Neuronal stem cell (in vitro differentiated cells): ENCODE measurements around the gene ZNF99. TPM values are rescaled to one million over a fixed set of nuclear protein-coding genes. Genes with fewer than 3 reads are reported as not detected.

Source experiments
- DNase-seq: peaks from one replicate; pipeline ENCODE4 v3.0.0-alpha.2; 2013; ENCODE audit warnings: low spot score
- H2AFZ ChIP-seq: one replicate; pipeline ENCODE4 v1.6.1; 2013; ENCODE audit warnings: mild to moderate bottlenecking, low read length, inconsistent platforms
- H2AK5ac ChIP-seq: 2 replicates; pipeline ENCODE4 v1.6.1; 2013; ENCODE audit warnings: low read depth, mild to moderate bottlenecking, inconsistent platforms, low read length, moderate library complexity, mixed read lengths
- H2BK120ac ChIP-seq: 2 replicates; pipeline ENCODE4 v1.6.1; 2013; ENCODE audit warnings: low read depth, mild to moderate bottlenecking, inconsistent platforms, low read length, moderate library complexity, mixed read lengths
- H2BK12ac ChIP-seq: one replicate; pipeline ENCODE4 v1.6.1; 2013; ENCODE audit warnings: low read length, inconsistent platforms
- H2BK15ac ChIP-seq: 2 replicates; pipeline ENCODE4 v1.6.1; 2013; ENCODE audit warnings: mild to moderate bottlenecking, low read length, inconsistent platforms, mixed read lengths
- H2BK5ac ChIP-seq: one replicate; pipeline ENCODE4 v1.6.1; 2013; ENCODE audit warnings: inconsistent platforms, mild to moderate bottlenecking, low read length, moderate library complexity
- H3K14ac ChIP-seq: one replicate; pipeline ENCODE4 v1.6.1; 2013; ENCODE audit warnings: low read length, inconsistent platforms
- H3K18ac ChIP-seq: 2 replicates; pipeline ENCODE4 v1.6.1; 2013; ENCODE audit warnings: low read length, inconsistent platforms
- H3K23ac ChIP-seq: 2 replicates; pipeline ENCODE4 v1.6.1; 2013; ENCODE audit warnings: low read depth, mild to moderate bottlenecking, mixed read lengths, low read length, inconsistent platforms; ENCODE audit not compliant: poor library complexity
- H3K27ac ChIP-seq: replicated peaks from 3 replicates; pipeline ENCODE4 v1.5.1; 2013; ENCODE audit warnings: low read length, inconsistent platforms
- H3K27me3 ChIP-seq, 3 experiments: 2 replicates each; pipeline ENCODE4 v1.6.1; 2013; ENCODE audit warnings: low read length in 3 of 3, mild to moderate bottlenecking in 2 of 3, inconsistent platforms in 1 of 3, low read depth in 1 of 3, mixed read lengths in 1 of 3, moderate library complexity in 1 of 3; ENCODE audit not compliant: control insufficient read depth in 3 of 3, insufficient read depth in 3 of 3
- H3K36me3 ChIP-seq, 2 donors: replicated peaks in 1 of 2; 2 replicates each; pipeline ENCODE4 v1.6.1; 2013; ENCODE audit warnings: low read length in 2 of 2; ENCODE audit not compliant: control insufficient read depth in 2 of 2, insufficient read depth in 2 of 2
- H3K4ac ChIP-seq: 2 replicates; pipeline ENCODE4 v1.6.1; 2013; ENCODE audit warnings: inconsistent platforms, mild to moderate bottlenecking, low read length, moderate library complexity
- H3K4me1 ChIP-seq, 2 donors: 1 replicate in 1 of 2; 2 replicates in 1 of 2; pipeline ENCODE4 v1.6.1; 2013; ENCODE audit warnings: low read length in 2 of 2, low read depth in 1 of 2; ENCODE audit not compliant: control insufficient read depth in 2 of 2, insufficient read depth in 1 of 2
- H3K4me2 ChIP-seq: one replicate; pipeline ENCODE4 v1.6.1; 2013; ENCODE audit warnings: mild to moderate bottlenecking, low read length, inconsistent platforms; ENCODE audit not compliant: insufficient read depth, poor library complexity, severe bottlenecking
- H3K4me3 ChIP-seq, 2 donors: 2 replicates each; pipeline ENCODE4 v1.5.1; 2013; ENCODE audit warnings: low read length in 2 of 2, mild to moderate bottlenecking in 2 of 2, inconsistent platforms in 1 of 2, moderate library complexity in 1 of 2
- H3K79me1 ChIP-seq: one replicate; pipeline ENCODE4 v1.6.1; 2013; ENCODE audit warnings: low read depth, mild to moderate bottlenecking, inconsistent platforms, low read length, moderate library complexity
- H3K9ac ChIP-seq: one replicate; pipeline ENCODE4 v1.6.1; 2013; ENCODE audit warnings: mild to moderate bottlenecking, low read depth, low read length, inconsistent platforms; ENCODE audit not compliant: poor library complexity
- H3K9me3 ChIP-seq, 2 donors: replicated peaks in 1 of 2; 2 replicates each; pipeline versions ENCODE3 to v1.6.1; 2013; ENCODE audit warnings: low read length in 2 of 2, mild to moderate bottlenecking in 2 of 2, inconsistent platforms in 1 of 2, low read depth in 1 of 2, mixed read lengths in 1 of 2, moderate library complexity in 1 of 2; ENCODE audit not compliant: control insufficient read depth in 2 of 2, insufficient read depth in 1 of 2
- H4K8ac ChIP-seq: one replicate; pipeline ENCODE4 v1.6.1; 2013; ENCODE audit warnings: low read depth, mild to moderate bottlenecking, inconsistent platforms, low read length, moderate library complexity
- H4K91ac ChIP-seq: one replicate; pipeline ENCODE4 v1.6.1; 2013; ENCODE audit warnings: low read length, low read depth, mild to moderate bottlenecking, inconsistent platforms; ENCODE audit not compliant: poor library complexity
- WGBS, 2 donors: extraction: QIAGEN DNeasy Blood & Tissue Kit; methylation state at CpG; one replicate each; pipeline ENCODE4 v1.1.7; 2013; ENCODE audit warnings: missing lambda C conversion rate in 2 of 2, mixed read lengths in 1 of 2; ENCODE audit not compliant: insufficient read length in 2 of 2, insufficient replicate concordance in 1 of 2; ENCODE audit errors: extremely low coverage in 2 of 2; 5-methylcytosine and 5-hydroxymethylcytosine counted together
- polyA plus RNA-seq, 2 experiments: library from polyadenylated mRNA; stranded (reverse); fragments of 200-250 nt; gene quantifications; one replicate each; pipeline ENCODE4 v1.2.3, GENCODE V29; 2013

Gene ZNF99
- not detected for polyA plus RNA-seq (2013, experiment 1 of 2)
- polyA plus RNA-seq (2013, experiment 2 of 2), result not detected

DNA sequence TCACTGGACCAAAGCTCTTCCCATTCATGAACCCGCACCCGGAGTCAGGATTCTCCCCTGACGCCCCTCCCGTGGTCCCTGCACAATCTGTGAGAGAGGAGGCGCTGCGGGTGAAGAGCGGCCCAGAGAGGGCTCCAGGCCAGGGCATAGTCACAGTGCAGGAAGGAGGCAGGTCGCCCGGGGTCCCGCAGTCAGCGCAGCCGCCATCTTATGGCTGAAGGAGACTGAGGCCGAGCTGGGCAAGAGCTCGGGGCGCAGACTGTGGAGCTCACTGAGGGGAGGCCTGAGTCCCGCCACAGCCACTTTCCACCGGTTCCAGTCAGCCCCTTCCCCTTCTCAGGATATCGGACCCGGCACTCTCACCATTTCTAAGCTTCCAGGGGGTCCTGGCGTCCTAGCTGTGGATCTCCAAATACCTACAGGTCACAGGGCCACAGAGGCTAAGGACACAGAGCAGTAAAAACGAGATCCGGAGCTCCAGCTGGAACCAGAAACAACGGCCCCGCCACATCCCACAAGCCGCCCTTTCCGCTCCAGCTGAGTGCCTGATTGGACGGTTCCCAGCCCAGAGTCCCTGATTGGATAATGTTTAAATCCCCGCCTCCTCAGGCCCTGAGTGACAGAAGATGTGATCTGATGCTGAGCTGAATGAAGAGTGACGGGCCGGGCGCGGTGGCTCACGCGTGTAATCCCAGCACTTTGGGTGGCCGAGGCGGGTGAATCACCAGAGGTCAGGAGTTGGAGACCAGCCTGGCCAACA is at the start of gene ZNF99:
TSS of gene ZNF99 (minus strand) at position 501 of the 760 bp plus-strand sequence. CDS start at position 366, 135 bp downstream.
- H2BK5ac ChIP-seq, result no peak within 1 kb of the TSS
- H2BK12ac ChIP-seq, result no peak within 1 kb of the TSS
- H3K27ac ChIP-seq, result no peak within 1 kb of the TSS
- H4K91ac ChIP-seq, result no peak within 1 kb of the TSS
- no peak within 1 kb of the TSS for H3K23ac ChIP-seq
- no peak within 1 kb of the TSS for H3K9ac ChIP-seq
- H3K36me3 ChIP-seq, result no peaks in the 10 kb centered on the region
- no peak within 1 kb of the TSS for H2BK120ac ChIP-seq
- H3K27me3 ChIP-seq, result no peaks in the 10 kb centered on the region
- H3K4ac ChIP-seq, result no peak within 1 kb of the TSS
- H3K4me1 ChIP-seq, result no peaks in the 10 kb centered on the region
- H3K9me3 ChIP-seq, result peaks cover 0 to 7% of the 10 kb centered on the region in 2 donors
- H3K14ac ChIP-seq, result no peak within 1 kb of the TSS
- H2BK15ac ChIP-seq, result no peak within 1 kb of the TSS
- H2AK5ac ChIP-seq, result no peak within 1 kb of the TSS
- DNase-seq, result no peak
- no peak within 1 kb of the TSS for H2AFZ ChIP-seq
- H4K8ac ChIP-seq, result no peak within 1 kb of the TSS
- H3K4me2 ChIP-seq, result no peak within 1 kb of the TSS
- H3K18ac ChIP-seq, result no peak within 1 kb of the TSS
- H3K4me3 ChIP-seq, result no peak within 1 kb of the TSS
- WGBS, 2 donors, result no CpG with 5 or more reads among the region's 36 CpGs
- H3K79me1 ChIP-seq, result no peaks in the 10 kb centered on the region

GRCh38 chr19:22832031-22832762 is 48.2 kb upstream of the ZNF99 start, which contains the start of gene ZNF723:
TSS of gene ZNF723 (plus strand) at chr19:22832291. CDS start at chr19:22832380, 89 bp downstream.
- Histone ChIP-seq H3K4me1 (no peaks in the 10 kb centered on the region), H2BK12ac (no peak within 1 kb of the TSS), H2BK15ac (no peak within 1 kb of the TSS), H3K27me3 (no peaks in the 10 kb centered on the region), H3K9ac (no peak within 1 kb of the TSS), H3K4me3 (no peak within 1 kb of the TSS), H3K14ac (no peak within 1 kb of the TSS), H2BK120ac (no peak within 1 kb of the TSS), H3K23ac (no peak within 1 kb of the TSS), H3K79me1 (no peaks in the 10 kb centered on the region), H3K27ac (no peak within 1 kb of the TSS), H3K9me3 (peaks cover 0 to 13% of the 10 kb centered on the region in 2 donors), H3K4me2 (no peak within 1 kb of the TSS), H2BK5ac (no peak within 1 kb of the TSS), H3K36me3 (no peaks in the 10 kb centered on the region), H2AK5ac (no peak within 1 kb of the TSS), H3K4ac (no peak within 1 kb of the TSS), H2AFZ (no peak within 1 kb of the TSS), H4K91ac (no peak within 1 kb of the TSS), H4K8ac (no peak within 1 kb of the TSS), H3K18ac (no peak within 1 kb of the TSS)
- no CpG with 5 or more reads among the region's 31 CpGs for WGBS, 2 donors
- no peak for DNase-seq

DNA sequence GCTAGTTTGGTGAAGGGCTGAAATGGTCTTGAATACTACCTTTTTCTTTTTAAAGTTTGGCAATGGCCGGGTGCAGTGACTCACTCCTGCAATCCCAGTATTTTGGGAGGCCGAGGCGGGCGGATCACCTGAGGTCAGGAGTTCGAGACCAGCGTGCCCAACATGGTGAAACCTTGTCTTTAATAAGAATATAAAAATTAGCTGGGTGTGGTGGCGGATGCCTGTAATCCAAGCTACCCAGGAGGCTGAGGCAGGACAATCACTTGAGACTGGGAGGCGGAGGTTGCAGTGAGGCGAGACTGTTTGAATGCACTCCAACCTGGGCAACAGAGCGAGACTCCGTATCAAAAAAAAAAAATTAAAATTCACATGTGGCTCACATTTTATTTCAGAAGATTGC is 47.3 kb upstream of the ZNF99 start:
- no peaks in the 10 kb centered on the region for H3K27me3 ChIP-seq
- no peaks in the 10 kb centered on the region for H3K36me3 ChIP-seq
- no peak overlapping the region for H2BK15ac ChIP-seq
- H3K27ac ChIP-seq, result no peak overlapping the region
- H2AFZ ChIP-seq, result no peak overlapping the region
- H3K79me1 ChIP-seq, result no peaks in the 10 kb centered on the region
- no peaks in the 10 kb centered on the region for H3K4me1 ChIP-seq
- H3K9me3 ChIP-seq, result peaks cover 0 to 16% of the 10 kb centered on the region in 2 donors
- no peak overlapping the region for H3K18ac ChIP-seq
- H3K23ac ChIP-seq, result no peak overlapping the region
- no CpG with 5 or more reads among the region's 11 CpGs for WGBS, 2 donors
- H2BK5ac ChIP-seq, result no peak overlapping the region
- no peak overlapping the region for H3K4me3 ChIP-seq
- H2AK5ac ChIP-seq, result no peak overlapping the region
- no peak overlapping the region for H4K8ac ChIP-seq
- no peak overlapping the region for H3K4me2 ChIP-seq
- DNase-seq, result no peak
- H2BK12ac ChIP-seq, result no peak overlapping the region
- H3K14ac ChIP-seq, result no peak overlapping the region
- no peak overlapping the region for H2BK120ac ChIP-seq
- H4K91ac ChIP-seq, result no peak overlapping the region
- no peak overlapping the region for H3K9ac ChIP-seq
- H3K4ac ChIP-seq, result no peak overlapping the region

DNA sequence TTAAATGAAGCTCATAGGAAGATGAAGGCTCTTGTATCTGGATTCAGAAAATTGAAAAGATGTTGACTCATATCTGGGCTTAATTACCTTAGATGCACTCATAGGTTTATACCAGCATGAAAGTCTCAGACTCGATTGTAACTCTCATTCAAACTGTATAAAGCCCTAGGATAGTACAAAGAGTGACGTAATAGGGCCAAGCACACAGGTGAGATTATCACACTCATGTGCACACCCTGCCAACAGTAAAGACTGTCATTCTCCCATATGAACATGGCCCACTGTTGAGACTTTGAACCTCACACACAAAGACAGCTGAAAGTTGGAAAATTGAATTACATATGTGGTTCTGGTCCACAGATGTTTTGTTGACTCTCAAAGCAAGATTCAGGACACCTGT is 30.2 kb upstream of the ZNF99 start:
- no peak overlapping the region for H2BK5ac ChIP-seq
- WGBS, 2 donors, result no CpG with 5 or more reads among the region's 2 CpGs
- no peaks in the 10 kb centered on the region for H3K36me3 ChIP-seq

More for the DNA sequence above, 30.2 kb upstream of the ZNF99 start:
- no peak overlapping the region for H3K4me2 ChIP-seq
- no peak overlapping the region for H4K8ac ChIP-seq
- no peak overlapping the region for H3K18ac ChIP-seq
- DNase-seq, result no peak
- H3K4me3 ChIP-seq, result no peak overlapping the region
- H3K9me3 ChIP-seq, result peaks cover 2 to 63% of the 10 kb centered on the region in 2 donors
- H3K4me1 ChIP-seq, result no peaks in the 10 kb centered on the region
- no peak overlapping the region for H2BK15ac ChIP-seq
- no peak overlapping the region for H2AFZ ChIP-seq
- H3K27ac ChIP-seq, result no peak overlapping the region
- H3K4ac ChIP-seq, result no peak overlapping the region
- H3K23ac ChIP-seq, result no peak overlapping the region
- no peaks in the 10 kb centered on the region for H3K79me1 ChIP-seq
- H2BK120ac ChIP-seq, result no peak overlapping the region
- no peaks in the 10 kb centered on the region for H3K27me3 ChIP-seq
- no peak overlapping the region for H2BK12ac ChIP-seq
- H4K91ac ChIP-seq, result no peak overlapping the region
- H3K14ac ChIP-seq, result no peak overlapping the region
- no peak overlapping the region for H2AK5ac ChIP-seq
- H3K9ac ChIP-seq, result no peak overlapping the region
